Suppressor macrophage (primary cell): ENCODE measurements around the gene SUGP2.

Experiments
- DNase-seq, 4 experiments: peaks; one replicate each; pipeline ENCODE4 v3.0.0-alpha.2; 2020 to 2022
- total RNA-seq, 17 experiments: gene quantifications; one replicate each; lab custom pipeline; 2026; ENCODE audit warnings: mixed read lengths in 6 of 17, inconsistent platforms in 3 of 17; lab: John Stamatoyannopoulos, UW

Gene SUGP2
- total RNA-seq = 28.6 to 151 (median 92.5) reads per million in 17 experiments

- peak; percentile 94 to 98 (median 96) for DNase-seq
Observed at GRCh38 chr19:19033426-19034203, at the start of gene SUGP2, which contains the start of gene ARMC6. TSS of gene SUGP2 (minus strand) at chr19:19033517. CDS start at chr19:19031071, 2,446 bp downstream. TSS of gene ARMC6 (plus strand) at chr19:19033603. CDS start at chr19:19034210, 607 bp downstream.

- peak in 1 of 4 experiments; percentile 11 for DNase-seq
Observed at GRCh38 chr19:19081642-19082151, 48.4 kb upstream of the SUGP2 start.

GRCh38 chr19:19079571-19079970 is 46.3 kb upstream of the SUGP2 start:
- DNase-seq = no peak

DNA sequence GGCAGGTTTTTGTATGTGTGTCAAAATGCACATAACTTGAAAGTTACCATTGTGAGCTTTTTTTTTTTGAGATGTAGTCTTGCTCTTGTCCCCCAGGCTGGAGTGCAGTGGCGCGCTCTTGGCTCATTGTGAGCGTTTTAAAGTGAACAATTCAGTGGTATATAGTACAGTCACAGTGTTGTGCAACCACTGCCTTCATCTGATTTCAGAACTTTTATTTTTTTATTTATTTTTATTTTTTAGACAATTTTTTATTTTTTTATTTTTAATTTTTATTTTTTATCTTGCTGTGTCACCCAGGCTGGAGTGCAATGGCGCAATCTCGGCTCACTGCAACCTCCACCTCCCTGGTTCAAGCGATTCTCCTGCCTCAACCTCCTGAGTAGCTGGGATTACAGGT is 45.5 kb upstream of the SUGP2 start:
- DNase-seq = no peak

DNA sequence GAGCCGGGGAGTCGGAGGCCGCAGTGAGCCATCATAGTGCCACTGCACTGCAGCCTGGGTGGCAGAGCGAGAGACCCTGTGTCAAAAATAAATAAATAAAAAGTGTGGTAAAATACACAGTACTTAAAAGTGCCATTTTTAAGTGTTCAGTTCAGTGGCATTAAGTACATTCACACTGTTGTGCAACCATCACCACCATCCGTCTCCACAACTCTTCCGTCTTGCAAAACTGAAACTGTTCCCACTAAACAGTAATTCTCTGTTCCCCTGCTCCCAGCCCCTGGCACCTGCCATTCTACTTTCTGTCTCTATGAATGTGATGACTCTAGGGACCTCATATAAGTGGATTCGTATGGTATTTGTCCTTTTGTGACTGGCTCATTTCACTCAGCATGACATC is 43.8 kb upstream of the SUGP2 start:
- peak in 3 of 4 experiments; percentile 13 to 33 (median 15) for DNase-seq

DNA sequence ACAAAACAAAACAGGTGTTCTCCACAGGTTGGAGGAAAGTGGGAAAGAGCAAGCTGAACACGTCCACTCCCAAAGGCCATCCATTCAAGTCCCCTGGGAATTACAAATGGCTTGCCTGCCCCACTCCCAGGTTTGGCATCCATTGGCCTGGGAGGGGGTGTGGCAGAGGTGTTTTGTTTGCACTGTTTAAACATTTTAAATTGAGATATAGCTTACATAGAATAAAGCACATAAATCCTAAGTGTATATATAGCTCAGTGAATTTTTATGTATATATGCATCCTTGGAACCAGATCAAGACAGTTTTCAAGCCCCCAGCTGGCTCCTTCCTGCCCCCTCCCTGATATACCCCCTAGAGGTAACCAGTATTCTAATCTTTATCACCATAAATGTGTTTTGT is 43.2 kb upstream of the SUGP2 start:
- no peak for DNase-seq

DNA sequence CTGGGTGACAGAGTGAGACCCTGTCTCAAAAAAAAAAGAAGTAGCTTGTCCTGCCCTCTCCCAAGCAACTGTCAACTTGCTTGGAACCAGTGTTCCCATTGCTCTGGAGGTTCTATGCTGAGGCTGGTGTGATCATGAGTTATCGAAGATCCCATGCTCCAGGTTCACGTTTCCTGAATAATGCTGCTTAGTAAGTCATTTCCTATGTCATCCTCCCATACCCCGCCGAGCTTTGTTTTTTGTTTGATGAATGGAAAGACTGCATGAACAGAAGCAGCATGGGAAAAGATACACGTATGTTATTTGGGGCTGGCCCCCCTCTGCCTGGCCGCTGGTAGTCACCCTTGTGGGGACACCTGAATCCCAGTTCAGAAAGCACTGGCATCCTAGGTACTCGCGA is 41.8 kb upstream of the SUGP2 start:
- no peak for DNase-seq

GRCh38 chr19:19074196-19074882 is 41.0 kb upstream of the SUGP2 start:
- no peak for DNase-seq

- no peak for DNase-seq
Observed at GRCh38 chr19:19071897-19072296, 38.6 kb upstream of the SUGP2 start.

DNA sequence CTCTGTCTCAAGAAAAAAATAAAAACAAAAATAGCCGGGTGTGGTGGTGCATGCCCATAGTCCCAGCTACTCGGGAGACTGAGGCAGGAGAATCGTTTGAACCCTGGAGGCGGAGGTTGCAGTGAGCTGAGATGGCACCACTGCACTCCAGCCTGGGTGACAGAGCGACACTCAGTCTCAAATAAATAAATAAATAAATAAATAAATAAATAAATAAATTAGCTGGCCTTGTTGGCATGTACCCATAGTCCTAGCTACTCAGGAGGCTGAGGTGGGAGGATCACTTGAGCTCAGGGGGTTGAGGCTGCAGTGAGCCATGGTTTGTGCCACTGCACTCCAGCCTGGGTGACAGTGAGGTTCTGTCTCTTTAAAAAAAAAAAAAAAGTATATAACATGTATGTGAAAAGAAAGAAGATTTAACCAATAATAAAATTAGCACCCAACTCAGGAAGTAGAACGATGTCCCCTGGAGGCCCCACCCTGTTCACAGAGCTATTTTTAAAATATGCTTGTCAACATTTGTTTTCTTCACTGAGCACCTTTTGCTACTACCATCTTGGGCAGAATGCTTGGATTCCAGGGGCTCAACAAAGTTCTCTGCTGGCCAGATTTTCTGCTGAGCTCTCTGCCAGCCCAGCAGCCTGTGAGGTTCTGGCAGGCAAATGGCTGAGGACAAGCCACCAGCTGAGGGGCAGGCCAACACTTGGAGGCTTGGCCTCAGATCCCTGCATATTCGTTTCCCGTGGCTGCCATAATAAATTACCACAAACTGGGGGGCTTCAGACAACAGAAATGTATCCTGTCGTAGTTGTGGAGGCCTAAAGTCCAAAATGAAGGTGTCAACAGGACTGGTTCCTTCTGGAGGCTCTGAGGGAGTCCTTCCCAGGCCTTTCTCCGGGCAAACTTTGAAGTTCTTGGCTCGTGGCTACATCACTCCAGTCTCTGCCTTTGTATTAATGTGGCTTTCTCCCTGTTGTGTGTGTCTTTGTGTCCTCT is 35.6 kb upstream of the SUGP2 start:
- no peak for DNase-seq

GRCh38 chr19:19067276-19068072 is 34.2 kb upstream of the SUGP2 start:
- DNase-seq = peak in 3 of 4 experiments; percentile 22 to 48 (median 31)

GRCh38 chr19:19064811-19065745 is 31.8 kb upstream of the SUGP2 start:
- peak in 2 of 4 experiments; percentile 19 to 27 for DNase-seq

DNA sequence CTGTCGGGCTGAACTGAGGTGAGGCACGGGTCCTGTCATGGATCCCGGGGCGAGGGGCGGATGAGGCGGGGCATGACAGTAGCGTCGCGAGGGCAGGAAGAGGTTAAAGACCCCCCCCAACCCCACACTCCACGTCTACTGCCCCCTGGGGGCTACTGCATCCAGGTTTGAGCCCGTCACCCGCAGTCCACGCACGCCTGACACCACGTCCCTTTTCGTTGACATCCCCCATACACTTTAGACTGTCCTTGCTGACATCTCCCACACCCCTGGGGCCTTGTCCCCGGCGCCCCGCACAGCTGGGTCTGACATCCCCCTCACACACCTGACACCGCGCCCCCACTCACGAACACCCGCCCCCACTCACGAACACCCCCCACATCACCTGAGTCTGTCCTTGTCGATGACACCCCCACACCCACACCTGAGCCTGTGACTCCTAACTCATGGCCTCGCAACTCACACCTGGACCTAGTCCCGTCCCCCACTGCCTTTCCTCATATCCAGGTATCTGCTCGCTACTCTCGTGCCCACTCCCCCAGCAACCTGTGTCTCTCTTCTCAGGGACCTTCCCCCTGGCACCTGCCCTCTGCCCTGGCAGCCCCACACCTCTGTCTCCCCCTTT is 30.9 kb upstream of the SUGP2 start:
- no peak for DNase-seq

DNA sequence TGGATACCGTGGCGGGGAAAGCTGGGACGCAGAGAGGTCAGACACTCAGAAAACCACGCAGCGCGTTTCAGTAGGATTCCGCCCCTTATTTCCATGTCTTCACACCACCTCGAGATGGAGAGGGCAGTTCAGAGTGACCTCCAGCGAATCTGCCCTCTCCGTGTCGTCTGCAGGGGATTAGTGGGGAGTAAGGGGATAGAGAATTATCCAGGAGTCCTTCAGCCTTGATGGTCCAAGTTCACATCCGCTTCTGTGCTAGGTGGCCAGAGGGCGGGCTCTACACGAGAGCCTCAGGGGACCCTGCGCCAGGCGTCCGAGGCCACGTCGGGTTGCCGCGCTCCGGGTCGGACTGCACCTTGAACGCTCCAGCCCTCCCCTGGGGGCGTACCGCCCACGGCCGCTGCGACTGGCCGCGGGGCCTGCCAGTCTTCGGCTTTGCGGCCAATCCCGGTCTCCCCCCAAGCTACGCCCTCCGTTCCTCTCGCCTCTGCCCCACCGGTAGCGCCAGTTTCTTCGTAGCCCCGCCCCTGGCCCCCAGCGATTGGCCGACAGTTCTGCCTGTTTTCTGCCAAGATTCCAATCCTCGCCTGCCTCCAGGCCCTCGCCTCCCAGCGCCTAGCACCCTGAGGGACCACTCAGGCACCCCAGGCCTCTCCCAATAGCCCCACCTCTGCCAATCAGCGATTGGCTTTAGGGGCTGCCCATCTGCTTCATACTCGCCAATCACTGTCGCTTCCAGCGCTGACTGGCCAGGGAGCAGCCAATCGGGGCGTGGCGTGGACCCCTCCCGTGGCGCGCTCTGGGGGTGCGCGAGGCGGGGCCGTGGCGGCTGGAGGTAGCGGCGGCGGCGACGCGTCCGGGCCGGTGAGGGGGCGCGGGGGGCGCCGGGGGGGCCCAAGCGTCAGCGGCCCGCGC is 30.1 kb upstream of the SUGP2 start, which contains the start of gene SLC25A42:
TSS of gene SLC25A42 (plus strand) at position 812 of the 915 bp plus-strand sequence. CDS start 32,131 bp downstream, outside the sequence.
- DNase-seq = peak; percentile 99

DNA sequence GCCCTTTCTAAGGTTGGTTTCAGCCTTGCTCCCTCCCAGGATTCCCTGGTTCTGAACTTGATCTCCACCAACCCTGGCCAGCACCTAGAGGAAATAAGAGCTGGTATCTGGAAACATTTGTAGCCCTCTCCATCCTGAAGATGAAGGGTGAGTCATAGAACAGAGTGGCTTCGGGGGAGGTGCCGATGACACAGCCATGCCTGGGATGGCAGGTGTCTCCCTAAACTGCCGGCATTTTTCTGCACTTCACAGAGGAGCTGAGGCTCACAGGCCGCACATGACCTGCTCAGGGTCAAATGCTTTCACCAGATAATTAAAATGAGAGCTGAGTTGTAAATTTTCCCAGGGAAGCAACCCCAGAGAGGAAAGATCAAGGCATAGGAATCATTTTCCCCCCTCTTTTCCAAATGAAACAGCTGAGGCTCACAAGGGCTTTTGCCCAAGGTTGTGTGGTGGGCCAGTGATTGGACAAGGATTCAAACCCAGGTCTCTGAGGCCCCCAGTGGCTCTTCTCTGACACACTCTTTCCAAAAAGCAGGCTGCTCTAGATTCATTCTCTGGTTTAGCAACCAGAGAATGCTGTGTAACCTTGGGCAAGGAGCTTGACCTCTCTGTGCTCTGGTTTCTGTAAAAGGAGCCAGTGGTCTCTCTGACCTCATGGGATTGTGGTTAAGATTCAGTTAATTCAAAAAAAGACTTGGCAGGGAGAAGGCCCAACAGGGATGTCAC is 29.3 kb upstream of the SUGP2 start:
- no peak for DNase-seq

DNA sequence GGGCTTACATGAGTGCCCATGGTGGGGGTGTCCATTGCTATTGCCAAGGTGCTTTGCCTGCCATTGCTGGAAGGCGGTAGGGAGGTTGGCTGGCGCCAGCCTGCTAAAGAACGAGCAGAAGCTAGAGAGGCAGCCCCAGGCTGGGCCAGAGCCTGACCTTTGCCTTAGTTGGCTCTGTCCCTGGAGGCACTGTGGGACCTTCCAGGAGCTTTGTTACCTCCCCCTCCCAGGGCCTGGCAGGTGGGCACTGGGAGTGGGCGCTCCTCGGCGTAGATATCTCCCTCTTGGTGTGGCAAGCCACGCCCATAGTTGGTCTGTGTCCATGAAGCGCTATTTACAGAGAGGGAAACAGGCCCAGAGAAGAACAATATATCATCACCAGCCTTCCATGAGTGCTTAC is 28.2 kb upstream of the SUGP2 start:
- DNase-seq = no peak

GRCh38 chr19:19059837-19060611 is 26.7 kb upstream of the SUGP2 start:
- no peak for DNase-seq
